OCI-LY3 (cell line): ENCODE data around the gene CMTM3.

Experiments
- CTCF ChIP-seq: fragments of 200-600, 300-600 bp; sonication (generic); IDR thresholded peaks from 2 replicates; pipeline ENCODE4 v1.5.1; 2014; ENCODE audit warnings: antibody characterized with exemption, low read length, low read depth
- EZH2phosphoT487 ChIP-seq: fragments of 200-600 bp; shearing (Covaris generic); IDR thresholded peaks from 2 replicates; pipeline ENCODE4 v1.6.1; 2018; ENCODE audit warnings: antibody characterized with exemption, mixed run types, low read depth

GRCh38 chr16:66608241-66609138 lies 4.0 kb downstream of the CMTM3 start:
- peak; percentile 94 for TF ChIP-seq CTCF
- no peak for TF ChIP-seq EZH2phosphoT487
